Measurements from ENCODE around the gene PRKG1.

The PRKG1 gene

GRCh38 chr10:52347327-52347667 lies 1273.0 kb downstream of the PRKG1 start:
- Mint-ChIP-seq H3K27ac (no peak overlapping the region), H3K4me3 (no peak overlapping the region), H3K4me1 (ENCODE audit: low read depth) (no peaks in the 10 kb centered on the region), H3K9me3 (ENCODE audit: low read depth) (no peaks in the 10 kb centered on the region), H3K27me3 (no peaks in the 10 kb centered on the region), H3K36me3 (no peaks in the 10 kb centered on the region)
